Keratinocyte (primary cell): ENCODE results near the gene GNB5.

Source experiments
- CTCF ChIP-seq, 3 experiments: IDR thresholded peaks in 1 of 3; conservative IDR thresholded peaks in 1 of 3; optimal IDR thresholded peaks in 1 of 3; 2 replicates in 2 of 3; 3 replicates in 1 of 3; pipeline versions ENCODE3 to v1.5.1; 2011; ENCODE audit warnings: low read length in 3 of 3, mild to moderate bottlenecking in 3 of 3, moderate library complexity in 2 of 3, control low read depth in 1 of 3, inconsistent platforms in 1 of 3; ENCODE audit not compliant: insufficient read depth in 2 of 3; ENCODE audit errors: extremely low read depth in 1 of 3
- EZH2 ChIP-seq: IDR thresholded peaks from one replicate; pipeline ENCODE4 v1.6.1; 2012; ENCODE audit warnings: inconsistent platforms, mild to moderate bottlenecking, low read length, moderate library complexity

DNA sequence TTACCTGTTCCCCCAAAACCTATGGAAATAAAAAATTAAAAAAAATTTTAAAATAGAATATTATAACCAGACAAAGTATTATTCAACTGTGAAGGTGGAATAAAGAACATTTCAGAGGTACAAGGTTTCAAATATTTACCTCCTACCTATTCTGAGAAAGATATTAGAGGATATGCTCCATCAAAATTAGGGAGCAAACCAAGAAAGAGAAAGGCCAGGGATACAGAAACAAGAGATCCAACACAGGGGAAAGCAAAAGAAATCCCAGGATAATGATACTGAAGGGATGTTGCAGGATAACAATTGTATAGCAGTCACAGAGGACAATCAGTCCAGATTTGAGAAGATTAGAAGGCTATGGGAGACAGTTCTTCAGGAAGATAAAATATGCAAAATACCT lies 101.0 kb downstream of the GNB5 start:
- TF ChIP-seq CTCF (optimal IDR thresholded peaks at IDR 0.05 in 1 of 3, IDR thresholded peaks at IDR 0.05 in 1 of 3, conservative IDR thresholded peaks at IDR 0.05 in 1 of 3; ENCODE audit: extremely low read depth in 1 of 3, insufficient read depth in 2 of 3, low read length in 3 of 3) (no peak), EZH2 (no peak)
